Muscle of arm (tissue), 14 donors: ENCODE results near the gene PRLHR. TPM values are rescaled to one million over a fixed set of nuclear protein-coding genes. Genes with fewer than 3 reads are reported as not detected.
"Not testable (repeated sequence)": the region's sequence is repeated elsewhere in the genome, so short reads cannot be mapped to it uniquely, and the experiment has no call there.

Experiments
- DNase-seq: peaks from one replicate; pipeline ENCODE4 v3.0.0-alpha.2; 2013
- long read RNA-seq, 11 donors: transcript quantifications; one replicate each; lab custom pipeline, GENCODE V29; 2026
- polyA plus RNA-seq, 12 donors: library from polyadenylated mRNA; unstranded; fragments of 120-200 nt; gene quantifications; one replicate each; pipeline ENCODE4 v1.2.1, GENCODE V29; 2013; ENCODE audit not compliant: insufficient read length in 12 of 12

The PRLHR gene
- under 1 TPM in 1 of 12 donors, not detected in 11; 0.07 TPM for polyA plus RNA-seq
- long read RNA-seq, donor 1, result 0 reads
- long read RNA-seq, donor 2, result 0 reads
- long read RNA-seq, donor 3, result 0 reads
- long read RNA-seq, donor 4, result 0 reads
- long read RNA-seq, donor 5, result 0 reads
- long read RNA-seq, donor 6, result 0 reads
- long read RNA-seq, donor 7, result 0 reads
- long read RNA-seq, donor 8, result 0 reads
- long read RNA-seq, donor 9, result 0 reads
- long read RNA-seq, donor 10, result 0 reads
- long read RNA-seq, donor 11, result 0 reads

- DNase-seq, result peak; percentile 38
These were observed at the start of gene PRLHR for GRCh38 chr10:118595598-118596425. Gene PRLHR (minus strand): TSS chr10:118595648. CDS start chr10:118595244, 404 bp downstream.

GRCh38 chr10:118642228-118642627, 46.8 kb upstream of the PRLHR start:
- no peak for DNase-seq

- DNase-seq, result no peak
These were observed 43.2 kb upstream of the PRLHR start for GRCh38 chr10:118638680-118639079.

GRCh38 chr10:118635674-118636402, 40.4 kb upstream of the PRLHR start:
- no peak for DNase-seq

- DNase-seq, result no peak
These were observed 38.3 kb upstream of the PRLHR start for GRCh38 chr10:118633786-118634185.

GRCh38 chr10:118629211-118629610, 33.8 kb upstream of the PRLHR start:
- no peak for DNase-seq

- DNase-seq, result no peak
These were observed 32.9 kb upstream of the PRLHR start for GRCh38 chr10:118628397-118628796.

- DNase-seq, result no peak
These were observed 31.5 kb upstream of the PRLHR start for GRCh38 chr10:118626953-118627352.

- DNase-seq, result no peak
These were observed 30.1 kb upstream of the PRLHR start for GRCh38 chr10:118625504-118625903.

- no peak for DNase-seq
These were observed 29.3 kb upstream of the PRLHR start for GRCh38 chr10:118624747-118625146.

- DNase-seq, result no peak
These were observed 26.0 kb upstream of the PRLHR start for GRCh38 chr10:118621304-118621942.

- not testable (repeated sequence) for DNase-seq
These were observed 18.4 kb upstream of the PRLHR start for GRCh38 chr10:118613863-118614262.

- no peak for DNase-seq
These were observed 15.1 kb upstream of the PRLHR start for GRCh38 chr10:118610577-118610976.

GRCh38 chr10:118607768-118608354, 12.4 kb upstream of the PRLHR start:
- DNase-seq, result no peak

- no peak for DNase-seq
These were observed 10.2 kb upstream of the PRLHR start for GRCh38 chr10:118605694-118606093.

GRCh38 chr10:118596426-118597124, 1.1 kb upstream of the PRLHR start:
- no peak for DNase-seq

GRCh38 chr10:118595064-118595420, 406 bp downstream of the PRLHR start:
- no peak for DNase-seq

GRCh38 chr10:118594392-118595063, 920 bp downstream of the PRLHR start:
- DNase-seq, result no peak

GRCh38 chr10:118592675-118593330, 2.6 kb downstream of the PRLHR start:
- no peak for DNase-seq

- DNase-seq, result no peak
These were observed 5.1 kb downstream of the PRLHR start for GRCh38 chr10:118590334-118590733.
